Hepatocyte (in vitro differentiated cells): ENCODE data around the gene SMIM38. TPM values are rescaled to one million over a fixed set of nuclear protein-coding genes. Genes with fewer than 3 reads are reported as not detected.

Experiments
- DNase-seq: peaks from one replicate; pipeline ENCODE4 v3.0.0-alpha.2; 2016; ENCODE audit warnings: low spot score
- H2AFZ ChIP-seq: fragments of 200-600 bp; sonication (generic); 2 replicates; pipeline ENCODE4 v1.6.0; 2016; ENCODE audit warnings: antibody characterized with exemption, mild to moderate bottlenecking
- H3K27ac ChIP-seq: fragments of 200-600 bp; sonication (generic); 2 replicates; pipeline ENCODE4 v1.5.1; 2016; ENCODE audit warnings: mild to moderate bottlenecking
- H3K27me3 ChIP-seq: fragments of 200-600 bp; sonication (generic); 2 replicates; pipeline ENCODE4 v1.6.1; 2016
- H3K36me3 ChIP-seq: fragments of 200-600 bp; sonication (generic); replicated peaks from 2 replicates; pipeline ENCODE4 v1.5.1; 2016; ENCODE audit warnings: low read depth; ENCODE audit not compliant: insufficient read depth
- H3K4me1 ChIP-seq: fragments of 200-600 bp; sonication (generic); 2 replicates; pipeline ENCODE4 v1.5.1; 2016; ENCODE audit warnings: mild to moderate bottlenecking, moderate library complexity; ENCODE audit not compliant: insufficient read depth
- H3K4me2 ChIP-seq: fragments of 200-600 bp; sonication (generic); 2 replicates; pipeline ENCODE4 v1.6.0; 2016
- H3K4me3 ChIP-seq: fragments of 200-600 bp; sonication (generic); 2 replicates; pipeline ENCODE4 v1.5.1; 2016; ENCODE audit warnings: mild to moderate bottlenecking
- H3K79me2 ChIP-seq: fragments of 200-600 bp; sonication (generic); 2 replicates; pipeline ENCODE4 v1.6.0; 2017; ENCODE audit warnings: mild to moderate bottlenecking
- H3K9me2 ChIP-seq: fragments of 200-600 bp; sonication (generic); replicated peaks from 2 replicates; pipeline ENCODE4 v1.6.0; 2017; ENCODE audit warnings: mild to moderate bottlenecking; ENCODE audit not compliant: insufficient read depth
- H3K9me3 ChIP-seq: fragments of 200-600 bp; sonication (generic); 2 replicates; pipeline ENCODE4 v1.5.1; 2016; ENCODE audit warnings: low read depth, mild to moderate bottlenecking
- H4K20me1 ChIP-seq: fragments of 200-600 bp; sonication (generic); 2 replicates; pipeline ENCODE4 v1.6.0; 2016; ENCODE audit warnings: mild to moderate bottlenecking; ENCODE audit not compliant: insufficient read depth, poor library complexity, severe bottlenecking
- EZH2 ChIP-seq: fragments of 200-600 bp; sonication (generic); IDR thresholded peaks from 2 replicates; pipeline ENCODE4 v1.6.1; 2016; ENCODE audit warnings: antibody characterized with exemption, mild to moderate bottlenecking, borderline replicate concordance
- EZH2phosphoT487 ChIP-seq: fragments of 200-600 bp; sonication (generic); IDR thresholded peaks from one replicate; pipeline ENCODE4 v1.6.1; 2018; ENCODE audit warnings: antibody characterized with exemption, mild to moderate bottlenecking, low read depth, moderate library complexity; ENCODE audit not compliant: unreplicated experiment, severe bottlenecking
- WGBS: methylation state at CpG from one replicate; pipeline ENCODE4 v1.1.6; 2016; ENCODE audit warnings: low lambda C conversion rate; ENCODE audit errors: missing lambda C conversion rate; 5-methylcytosine and 5-hydroxymethylcytosine counted together
- polyA plus RNA-seq: library from polyadenylated mRNA; unstranded; fragments of >200 nt; fragmentation: Nextera tagmentation; extraction: Ambion mirVana; gene quantifications from 2 replicates; pipeline ENCODE4 v1.2.1, GENCODE V29; 2016
- total RNA-seq: library from RNA; depleted of rRNA; stranded (reverse); fragments of >200 nt; gene quantifications from 2 replicates; pipeline ENCODE4 v1.2.3, GENCODE V29; 2014
- TF ChIP-seq, protein P1 (sequence below): fragments of 200-600 bp; sonication (generic); IDR thresholded peaks from 2 replicates; pipeline ENCODE4 v1.5.1; 2016; ENCODE audit warnings: antibody characterized with exemption, mild to moderate bottlenecking; ENCODE audit not compliant: poor library complexity

Gene SMIM38
- total and polyA plus RNA-seq, 2 experiments from 2014 or later: 0.64 to 0.70 TPM

- no peaks in the 10 kb centered on the region for H3K79me2 ChIP-seq
- no peaks in the 10 kb centered on the region for H4K20me1 ChIP-seq
- 95% methylated on average over 15 of the region's 26 CpGs for WGBS
- TF ChIP-seq EZH2: no peak
- no peak for TF ChIP-seq EZH2phosphoT487
- TF ChIP-seq, protein P1, sequence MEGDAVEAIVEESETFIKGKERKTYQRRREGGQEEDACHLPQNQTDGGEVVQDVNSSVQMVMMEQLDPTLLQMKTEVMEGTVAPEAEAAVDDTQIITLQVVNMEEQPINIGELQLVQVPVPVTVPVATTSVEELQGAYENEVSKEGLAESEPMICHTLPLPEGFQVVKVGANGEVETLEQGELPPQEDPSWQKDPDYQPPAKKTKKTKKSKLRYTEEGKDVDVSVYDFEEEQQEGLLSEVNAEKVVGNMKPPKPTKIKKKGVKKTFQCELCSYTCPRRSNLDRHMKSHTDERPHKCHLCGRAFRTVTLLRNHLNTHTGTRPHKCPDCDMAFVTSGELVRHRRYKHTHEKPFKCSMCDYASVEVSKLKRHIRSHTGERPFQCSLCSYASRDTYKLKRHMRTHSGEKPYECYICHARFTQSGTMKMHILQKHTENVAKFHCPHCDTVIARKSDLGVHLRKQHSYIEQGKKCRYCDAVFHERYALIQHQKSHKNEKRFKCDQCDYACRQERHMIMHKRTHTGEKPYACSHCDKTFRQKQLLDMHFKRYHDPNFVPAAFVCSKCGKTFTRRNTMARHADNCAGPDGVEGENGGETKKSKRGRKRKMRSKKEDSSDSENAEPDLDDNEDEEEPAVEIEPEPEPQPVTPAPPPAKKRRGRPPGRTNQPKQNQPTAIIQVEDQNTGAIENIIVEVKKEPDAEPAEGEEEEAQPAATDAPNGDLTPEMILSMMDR: no peak
- no peak for DNase-seq
- no peak overlapping the region for H3K27ac ChIP-seq
- peaks cover 20% of the 10 kb centered on the region for H3K4me1 ChIP-seq
- H3K4me2 ChIP-seq: no peak overlapping the region
- H3K27me3 ChIP-seq: no peaks in the 10 kb centered on the region
- no peak overlapping the region for H2AFZ ChIP-seq
- no peaks in the 10 kb centered on the region for H3K9me2 ChIP-seq
- H3K4me3 ChIP-seq: no peak overlapping the region
- H3K9me3 ChIP-seq: peaks cover 5% of the 10 kb centered on the region
- no peaks in the 10 kb centered on the region for H3K36me3 ChIP-seq
Measured at GRCh38 chr11:69127081-69127850, 28.5 kb upstream of the SMIM38 start.

- H3K79me2 ChIP-seq: no peaks in the 10 kb centered on the region
- H3K27me3 ChIP-seq: no peaks in the 10 kb centered on the region
- H3K9me3 ChIP-seq: peaks cover 5% of the 10 kb centered on the region
- no peak overlapping the region for H3K27ac ChIP-seq
- WGBS: 100% methylated on average over 1 of the region's 1 CpG
- no peaks in the 10 kb centered on the region for H4K20me1 ChIP-seq
- TF ChIP-seq EZH2phosphoT487 (no peak), EZH2 (no peak)
- TF ChIP-seq, protein P1: no peak
- no peaks in the 10 kb centered on the region for H3K9me2 ChIP-seq
- no peaks in the 10 kb centered on the region for H3K36me3 ChIP-seq
- no peak overlapping the region for H3K4me2 ChIP-seq
- H3K4me1 ChIP-seq: peaks cover 13% of the 10 kb centered on the region
- no peak for DNase-seq
- H3K4me3 ChIP-seq: no peak overlapping the region
- no peak overlapping the region for H2AFZ ChIP-seq
Measured at GRCh38 chr11:69127884-69128283, 27.9 kb upstream of the SMIM38 start.

DNA sequence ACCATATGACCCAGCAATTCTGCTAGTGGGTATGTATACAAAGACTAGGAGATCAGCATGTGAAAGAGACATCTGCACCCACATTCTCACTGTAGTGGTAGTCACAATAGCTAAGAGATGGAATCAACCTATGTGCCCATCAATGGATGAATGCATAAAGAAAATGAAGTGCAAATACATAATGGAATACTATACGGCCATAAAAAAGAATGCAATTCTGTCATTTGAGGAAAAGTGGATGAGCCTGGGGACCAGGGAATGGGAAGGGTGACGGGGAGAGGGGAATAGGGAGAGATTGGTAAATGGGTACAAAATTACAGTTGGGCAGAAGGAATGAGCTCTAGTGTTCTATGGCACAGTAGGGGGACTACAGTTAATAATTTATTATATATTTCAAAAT lies 26.7 kb upstream of the SMIM38 start:
- TF ChIP-seq, protein P1: no peak
- TF ChIP-seq EZH2: no peak
- no peak for TF ChIP-seq EZH2phosphoT487
- no peak overlapping the region for H3K4me3 ChIP-seq
- 91% methylated on average over 2 of the region's 2 CpGs for WGBS
- H3K9me3 ChIP-seq: peaks cover 5% of the 10 kb centered on the region
- DNase-seq: no peak
- no peaks in the 10 kb centered on the region for H4K20me1 ChIP-seq
- no peaks in the 10 kb centered on the region for H3K79me2 ChIP-seq
- H2AFZ ChIP-seq: no peak overlapping the region
- no peak overlapping the region for H3K27ac ChIP-seq
- no peaks in the 10 kb centered on the region for H3K9me2 ChIP-seq
- no peak overlapping the region for H3K4me2 ChIP-seq
- no peaks in the 10 kb centered on the region for H3K27me3 ChIP-seq
- H3K4me1 ChIP-seq: peaks cover 2% of the 10 kb centered on the region
- H3K36me3 ChIP-seq: no peaks in the 10 kb centered on the region

- Histone ChIP-seq H3K79me2 (no peaks in the 10 kb centered on the region), H4K20me1 (no peaks in the 10 kb centered on the region), H2AFZ (no peak overlapping the region), H3K4me1 (no peaks in the 10 kb centered on the region), H3K9me3 (peaks cover 5% of the 10 kb centered on the region), H3K27ac (no peak overlapping the region), H3K4me3 (no peak overlapping the region), H3K4me2 (no peak overlapping the region), H3K27me3 (no peaks in the 10 kb centered on the region), H3K36me3 (no peaks in the 10 kb centered on the region), H3K9me2 (no peaks in the 10 kb centered on the region)
- DNase-seq: no peak
- TF ChIP-seq, protein P1: no peak
- TF ChIP-seq EZH2 (no peak), EZH2phosphoT487 (no peak)
- WGBS: 97% methylated on average over 7 of the region's 7 CpGs
Measured at GRCh38 chr11:69129647-69130046, 26.1 kb upstream of the SMIM38 start.
